ENCODE data around the gene DAPK2. TPM values are rescaled to one million over a fixed set of nuclear protein-coding genes. Genes with fewer than 3 reads are reported as not detected.
A peak's percentile ranks its signal among the peaks of the same experiment; 100 is the strongest.

DAPK2 gene
- total and polyA plus RNA-seq, 2 of the 4 experiments (the other 2 are of a cell fraction): 0.34 to 0.36 TPM

DNA sequence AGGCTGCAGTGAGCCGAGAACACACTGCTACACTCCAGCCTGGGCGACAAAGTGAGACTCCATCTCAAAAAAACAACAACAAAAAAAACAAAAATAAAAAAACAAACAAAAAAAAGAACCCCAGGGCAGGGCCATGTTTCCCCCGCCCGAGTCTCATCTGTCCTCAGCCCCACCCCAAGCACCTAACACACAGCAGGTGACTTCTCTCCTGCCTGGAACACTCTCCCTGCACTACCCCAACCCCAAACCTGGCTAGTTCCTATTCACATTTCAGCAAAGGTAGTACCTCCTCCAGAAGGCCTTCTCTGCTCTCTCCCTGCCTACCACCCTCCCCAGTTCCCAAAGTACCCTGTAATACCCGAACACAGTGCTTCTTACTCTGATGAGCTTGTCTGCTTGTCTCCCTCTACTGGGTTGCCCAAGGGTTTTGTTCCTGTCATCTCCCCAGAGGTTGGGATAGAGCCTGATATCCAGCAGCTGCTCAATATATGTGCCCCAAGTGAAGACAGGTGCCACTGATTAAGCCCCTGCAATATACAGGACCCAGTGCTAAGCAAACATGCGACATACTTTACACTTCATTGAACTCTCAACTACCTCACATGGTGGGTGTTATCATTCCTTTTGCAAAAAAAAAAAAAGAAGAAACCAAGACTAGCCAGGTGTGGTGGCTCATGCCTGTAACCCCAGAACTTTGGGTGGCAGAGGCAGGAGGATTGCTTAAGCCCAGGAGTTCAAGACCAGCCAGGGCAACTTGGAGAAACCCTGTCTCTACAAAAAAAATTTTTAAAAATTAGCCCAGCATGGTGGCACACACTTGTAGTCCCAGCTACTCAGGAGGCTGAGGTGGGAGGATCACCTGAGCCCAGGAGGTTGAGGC is 103.6 kb downstream of the DAPK2 start (continued):
- no peak for TF ChIP-seq NFE2L2 (IDR thresholded peaks at IDR 0.05; ENCODE audit: low read depth, low read length)

DNA sequence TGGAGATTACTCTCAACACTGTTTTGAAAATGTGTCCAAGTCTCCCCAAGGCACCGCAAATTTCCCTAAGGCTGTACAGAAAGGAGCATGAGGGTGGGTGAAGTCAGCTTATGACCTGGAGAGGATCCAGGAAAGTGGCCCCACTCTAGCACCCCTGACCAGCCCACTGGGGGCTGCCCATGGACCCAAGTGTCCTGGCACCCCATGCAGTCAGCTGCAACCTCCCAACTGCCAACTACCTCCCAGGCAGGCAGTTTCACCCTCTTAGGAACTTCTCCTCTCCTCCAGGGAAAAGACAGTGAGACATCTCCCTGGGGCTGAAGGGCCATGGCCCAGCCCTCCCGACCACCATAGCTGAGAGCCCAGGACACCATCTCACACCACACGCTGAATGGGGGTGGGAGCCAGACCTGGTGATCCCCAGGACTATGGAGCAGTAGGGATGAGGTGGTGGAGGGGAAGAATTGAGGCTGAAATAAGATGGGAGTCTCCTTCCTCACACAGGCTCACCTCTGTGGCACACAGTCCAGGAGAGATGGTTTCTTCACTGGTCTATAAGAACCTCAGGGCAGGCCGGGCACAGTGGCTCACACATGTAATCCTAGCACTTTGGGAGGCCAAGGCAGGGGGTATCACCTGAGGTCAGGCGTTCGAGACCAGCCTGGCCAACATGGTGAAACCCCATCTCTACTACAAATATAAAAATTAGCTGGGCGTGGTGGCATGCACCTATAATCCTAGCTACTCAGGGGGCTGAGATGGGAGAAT is 104.4 kb downstream of the DAPK2 start:
- TF ChIP-seq SMC3 (IDR thresholded peaks at IDR 0.05; ENCODE audit: low read depth, low read length) (no peak), RAD21 (IDR thresholded peaks at IDR 0.05; ENCODE audit: low read length) (no peak), RCOR1 (IDR thresholded peaks at IDR 0.05; ENCODE audit: insufficient replicate concordance, low read length) (no peak), RFX5 (IDR thresholded peaks at IDR 0.05; ENCODE audit: low read depth, low read length) (no peak)
- intact Hi-C loops (cut with micrococcal nuclease): no loop called here
- Histone ChIP-seq H3K4me1 (ENCODE audit: control insufficient read depth, insufficient read depth, low read length) (peaks cover 15% of the 10 kb centered on the region), H4K20me1 (ENCODE audit: insufficient read depth, low read length) (no peaks in the 10 kb centered on the region), H2AK9ac (replicated peaks; ENCODE audit: low read depth, low read length, poor library complexity) (peak overlapping the region; percentile 66), H3K56ac (ENCODE audit: extremely low read depth, insufficient read depth, low read length) (no peak overlapping the region), H4K8ac (ENCODE audit: low read depth in 2 of 2, low read length in 2 of 2) (no peak overlapping the region), H2AFZ (replicated peaks; ENCODE audit: low read length, poor library complexity) (no peak overlapping the region), H3K9ac (ENCODE audit: low read depth, low read length) (no peak overlapping the region), H3K79me1 (ENCODE audit: low read depth in 1 of 2, low read length in 2 of 2) (no peaks in the 10 kb centered on the region), H3K9me1 (ENCODE audit: insufficient read depth, low read length) (peaks cover 16% of the 10 kb centered on the region), H3K9me3 (ENCODE audit: control insufficient read depth, insufficient read depth, low read length) (no peaks in the 10 kb centered on the region), H3K23ac (ENCODE audit: low read depth, low read length) (no peak overlapping the region), H3K4ac (ENCODE audit: low read depth, low read length) (no peak overlapping the region), H3K27ac (ENCODE audit: insufficient read depth, low read length) (no peak overlapping the region), H2AK5ac (ENCODE audit: low read depth, low read length) (peak overlapping the region; percentile 54; the same call in 1 of the 2 replicates), H3K36me3 (ENCODE audit: control insufficient read depth, insufficient read depth, low read length) (no peaks in the 10 kb centered on the region), H4K5ac (ENCODE audit: low read depth, low read length) (no peak overlapping the region), H2BK5ac (ENCODE audit: low read depth, low read length, poor library complexity, severe bottlenecking) (no peak overlapping the region), H3K18ac (ENCODE audit: low read depth, low read length) (no peak overlapping the region), H3K27me3 (ENCODE audit: control insufficient read depth, insufficient read depth, low read length) (no peaks in the 10 kb centered on the region), H3K14ac (replicated peaks; ENCODE audit: low read depth, low read length) (0 out of 2 replicates have a peak overlapping the region, but pooled peaks have one; percentile 4), H3K4me3 (ENCODE audit: insufficient read depth, low read depth, low read length) (no peak overlapping the region), H4K91ac (ENCODE audit: insufficient read depth, low read depth, low read length) (no peak overlapping the region), H3K4me2 (ENCODE audit: low read depth, low read length) (no peak overlapping the region), H2BK15ac (ENCODE audit: low read depth, low read length) (no peak overlapping the region), H2BK20ac (ENCODE audit: low read depth, low read length) (no peak overlapping the region), H2BK120ac (ENCODE audit: low read depth, low read length) (no peak overlapping the region)
- whole genome bisulfite sequencing, 2 experiments (ENCODE audit: extremely low coverage in 2 of 2, insufficient read length in 1 of 2): no CpG with 5 or more reads among the region's 7 CpGs
- POLR2A ChIA-PET (ENCODE audit: unreplicated experiment): no interaction called here
- no peak for DNase-seq
- CTCF ChIA-PET: interaction anchor here (0.6 to 0.9 kb wide), 2 partner anchors 16 to 104 kb away, joined by 4 to 7 read pairs; no protein-coding TSS in a partner anchor
- in situ Hi-C loops (cut with MboI; ENCODE audit: low sequenced_read_pairs): no loop called here
- dilution Hi-C loops (cut with HindIII; ENCODE audit: low sequenced_read_pairs, unreplicated experiment): no loop called here
- no peak for ATAC-seq (ENCODE audit: low read depth)
- no TSS peak for BruUV-seq (replicated peaks)
